Ishikawa (cell line): ENCODE data around the gene VWA3B.

Experiments used
- EP300 ChIP-seq: IDR thresholded peaks from 2 replicates; pipeline ENCODE4 v1.6.1; 2012; ENCODE audit warnings: borderline replicate concordance
- ZBTB7A ChIP-seq: IDR thresholded peaks from 2 replicates; pipeline ENCODE4 v1.6.1; 2012; ENCODE audit warnings: low read depth

- TF ChIP-seq ZBTB7A = no peak
- no peak for TF ChIP-seq EP300
Observed at GRCh38 chr2:98164256-98164655, 77.3 kb downstream of the VWA3B start.
